ENCODE results near the gene GLIPR1L2. TPM values are rescaled to one million over a fixed set of nuclear protein-coding genes. Genes with fewer than 3 reads are reported as not detected.

The GLIPR1L2 gene
- total RNA-seq, 1 experiment from 2014 or later: 0.44 TPM

DNA sequence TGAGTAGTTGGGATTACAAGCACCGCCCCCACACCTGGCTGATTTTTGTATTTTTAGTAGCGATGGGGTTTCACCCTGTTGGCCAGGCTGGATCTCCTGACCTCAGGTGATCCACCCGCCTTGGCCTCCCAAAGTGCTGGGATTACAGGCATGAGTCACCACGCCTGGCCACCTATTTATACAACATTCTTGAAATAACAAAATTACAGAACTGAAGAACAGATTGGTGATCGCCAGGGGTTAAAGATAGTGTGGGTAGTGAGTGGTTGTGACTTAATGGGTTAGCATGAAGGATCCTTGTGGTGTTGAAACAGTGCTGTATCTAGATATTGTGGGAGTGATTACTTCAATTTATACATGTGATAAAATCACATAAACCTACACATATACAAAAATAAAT is 49.0 kb upstream of the GLIPR1L2 start:
- CTCF ChIA-PET: interaction anchor here (0.9 kb wide), 1 partner anchor 8 kb away, joined by 4 read pairs; the partner anchor contains the start of gene GLIPR1L1
- BruUV-seq (replicated peaks): no TSS peak

More for the DNA sequence above, 49.0 kb upstream of the GLIPR1L2 start:
- no peaks in the 10 kb centered on the region for H3K9me3 ChIP-seq (ENCODE audit: control insufficient read depth in 1 of 2, insufficient read depth in 1 of 2, low read depth in 1 of 2, low read length in 2 of 2)
- ATAC-seq (peak; percentile 82), DNase-seq (ENCODE audit: low read depth, low spot score) (peak; percentile 48)
- ChIA-PET POLR2A (no interaction called here), RAD21 (ENCODE audit: low non-redundant PET in 1 of 2, low total read pairs in 2 of 2, uncharacterized antibody in 2 of 2, unreplicated experiment in 2 of 2) (no interaction called here)
- H4K20me1 ChIP-seq (ENCODE audit: insufficient read depth): no peaks in the 10 kb centered on the region
- TF ChIP-seq CEBPB (IDR thresholded peaks at IDR 0.05; ENCODE audit: low read depth) (peak; percentile 55), SP1 (IDR thresholded peaks at IDR 0.05; ENCODE audit: low read depth) (peak; percentile 63), EGR1 (IDR thresholded peaks at IDR 0.05; ENCODE audit: low read depth) (peak; percentile 52; the same call in 1 of the 2 replicates), REST (IDR thresholded peaks at IDR 0.05; ENCODE audit: low read depth) (no peak), JUND (IDR thresholded peaks at IDR 0.05) (peak; percentile 68), ATF3 (IDR thresholded peaks at IDR 0.05) (no peak), FOSL1 (IDR thresholded peaks at IDR 0.05; ENCODE audit: low read depth) (peak; percentile 69), CBX3 (IDR thresholded peaks at IDR 0.05; ENCODE audit: low read depth) (peak; percentile 78; the same call in 1 of the 2 replicates)
- intact Hi-C loops (cut with micrococcal nuclease): no loop called here
- H3K9me2 ChIP-seq (ENCODE audit: insufficient read depth): no peaks in the 10 kb centered on the region
- H3K4me1 ChIP-seq (ENCODE audit: control insufficient read depth in 1 of 2, insufficient read depth in 2 of 2, low read length in 2 of 2): peaks cover 42 to 53% of the 10 kb centered on the region in 2 experiments
- H3K4me2 ChIP-seq (ENCODE audit: low read length): peak overlapping the region; percentile 62
- peak overlapping the region; percentile 5; the same call in 1 of the 2 replicates for H3K9ac ChIP-seq (ENCODE audit: low read length)
- no peaks in the 10 kb centered on the region for H3K27me3 ChIP-seq (ENCODE audit: insufficient read depth, low read length)
- peak overlapping the region in 1 of 2 experiments; percentile 9; a peak in 1 of 4 replicates for H3K4me3 ChIP-seq (replicated peaks in 1 of 2; ENCODE audit: low read depth in 1 of 2, low read length in 2 of 2)
- no peaks in the 10 kb centered on the region for H3K36me3 ChIP-seq (ENCODE audit: control insufficient read depth in 1 of 2, insufficient read depth in 2 of 2, low read length in 2 of 2)
- H3K79me2 ChIP-seq (ENCODE audit: insufficient read depth, low read length): no peaks in the 10 kb centered on the region
- H2AFZ ChIP-seq (ENCODE audit: low read depth, low read length, poor library complexity, severe bottlenecking): no peak overlapping the region
- H3K27ac ChIP-seq (ENCODE audit: low read depth, low read length): peak overlapping the region; percentile 70
